GM12891 (cell line): ENCODE results near the gene HAUS3.

Source experiments
- POLR2A ChIP-seq: IDR thresholded peaks from 2 replicates; pipeline ENCODE4 v1.6.1; 2011; ENCODE audit warnings: low read depth, low read length, control low read depth
- POLR2AphosphoS5 ChIP-seq: IDR thresholded peaks from 2 replicates; pipeline ENCODE4 v1.6.1; 2011; ENCODE audit warnings: low read depth, low read length, control low read depth
- POU2F2 ChIP-seq: IDR thresholded peaks from 2 replicates; pipeline ENCODE4 v1.6.1; 2011; ENCODE audit warnings: low read depth, mild to moderate bottlenecking, control low read depth, low read length, moderate library complexity
- TAF1 ChIP-seq: IDR thresholded peaks from 2 replicates; pipeline ENCODE4 v1.6.1; 2011; ENCODE audit warnings: low read depth, low read length, control low read depth

DNA sequence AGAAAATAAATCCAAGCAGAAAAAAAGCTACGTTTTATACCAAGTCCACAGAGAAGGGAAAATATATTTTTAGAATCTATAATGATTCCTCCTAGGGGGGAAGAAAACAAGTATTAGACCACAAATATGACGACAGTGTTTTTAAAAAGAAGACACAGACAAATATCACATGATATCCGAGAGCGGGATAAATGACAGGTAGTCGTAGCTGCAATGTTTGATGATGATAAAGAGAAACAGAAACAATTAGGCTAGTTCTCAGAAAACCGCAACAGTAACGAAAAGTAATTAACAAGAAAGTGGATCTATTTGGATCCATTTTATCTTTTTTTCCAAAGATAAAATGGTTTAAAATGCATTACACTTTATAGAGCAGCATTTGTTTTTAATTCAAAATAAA is 918 bp downstream of the HAUS3 start:
- no peak for TF ChIP-seq POLR2AphosphoS5
- TF ChIP-seq POLR2A: no peak
- no peak for TF ChIP-seq TAF1
- TF ChIP-seq POU2F2: no peak
